Activated naive CD4-positive, alpha-beta T cell (primary cell): Measurements from ENCODE around the gene CREB3L4.
"Not testable (repeated sequence)": the region's sequence is repeated elsewhere in the genome, so short reads cannot be mapped to it uniquely, and the experiment has no call there.

Experiments
- DNase-seq, 4 experiments: peaks; one replicate each; lab custom pipeline; 2025; lab: John Stamatoyannopoulos, UW

Gene CREB3L4

GRCh38 chr1:153985941-153986761 is 18.4 kb downstream of the CREB3L4 start, which contains the start of gene RAB13:
Gene RAB13, minus strand, starts transcription at chr1:153986339. Its CDS starts 103 bp downstream, at chr1:153986236.
- no peak for DNase-seq

- no peak for DNase-seq
These were observed 19.9 kb downstream of the CREB3L4 start for GRCh38 chr1:153987621-153988020.

- DNase-seq, result peak; percentile 60 to 81 (median 70)
These were observed 22.9 kb downstream of the CREB3L4 start, which contains the start of gene RPS27 for GRCh38 chr1:153990468-153991150. Gene RPS27, plus strand, starts transcription at chr1:153990762. Its CDS starts 35 bp downstream, at chr1:153990797.

GRCh38 chr1:153991151-153991630 is 23.5 kb downstream of the CREB3L4 start:
- no peak for DNase-seq

GRCh38 chr1:153991806-153992205 is 24.1 kb downstream of the CREB3L4 start:
- no peak for DNase-seq

GRCh38 chr1:153995202-153995601 is 27.5 kb downstream of the CREB3L4 start:
- DNase-seq, result no peak

- DNase-seq, result no peak
These were observed 27.9 kb downstream of the CREB3L4 start for GRCh38 chr1:153995640-153996039.

- DNase-seq, result not testable (repeated sequence)
These were observed 29.2 kb downstream of the CREB3L4 start for GRCh38 chr1:153996882-153997281.

GRCh38 chr1:154000420-154000819 is 32.7 kb downstream of the CREB3L4 start:
- DNase-seq, result no peak

- DNase-seq, result no peak
These were observed 38.4 kb downstream of the CREB3L4 start for GRCh38 chr1:154006136-154006535.

GRCh38 chr1:154012129-154012528 is 44.4 kb downstream of the CREB3L4 start:
- DNase-seq, result no peak

GRCh38 chr1:154012543-154012942 is 44.8 kb downstream of the CREB3L4 start:
- DNase-seq, result not testable (repeated sequence)

GRCh38 chr1:154014154-154014907 is 46.6 kb downstream of the CREB3L4 start:
- no peak for DNase-seq

GRCh38 chr1:154019269-154019668 is 51.6 kb downstream of the CREB3L4 start:
- no peak for DNase-seq

- DNase-seq, result no peak
These were observed 52.2 kb downstream of the CREB3L4 start for GRCh38 chr1:154019940-154020339.
